ENCODE results near the gene ASIC2.

GRCh38 chr17:33040461-33040860, 252.6 kb downstream of the ASIC2 start:
- no peak for TF ChIP-seq CTCF (IDR thresholded peaks at IDR 0.05; ENCODE audit: insufficient read depth, low read depth, low read length)
- no peak for TF ChIP-seq EZH2 (IDR thresholded peaks at IDR 0.05; ENCODE audit: insufficient read depth, low read length)

All from astrocyte (in vitro differentiated cells and primary cell).